HepG2 (cell line): ENCODE results near the gene MAPK13. TPM values are rescaled to one million over a fixed set of nuclear protein-coding genes. Genes with fewer than 3 reads are reported as not detected.
A peak's percentile ranks its signal among the peaks of the same experiment; 100 is the strongest.

ENCODE experiments used
- ATF7-NPFF ChIP-seq: sonication (generic); formaldehyde crosslinking; IDR thresholded peaks from 2 replicates; pipeline ENCODE4 v1.8.1; 2023; ENCODE audit warnings: mild to moderate bottlenecking, low read depth, missing genetic modification reagents, moderate library complexity
- BCL6 ChIP-seq: IDR thresholded peaks from 2 replicates; pipeline ENCODE4 v1.6.1; 2016; ENCODE audit warnings: missing genetic modification reagents, missing compliant biosample characterization
- CEBPB ChIP-seq: IDR thresholded peaks from 2 replicates; pipeline ENCODE4 v1.6.1; 2011; ENCODE audit warnings: low read depth, low read length, improper control_type of control experiment, borderline replicate concordance
- EEA1 ChIP-seq: sonication (generic); formaldehyde crosslinking; IDR thresholded peaks from 2 replicates; pipeline ENCODE4 v1.5.1; 2020; ENCODE audit warnings: mild to moderate bottlenecking, missing genetic modification reagents, borderline replicate concordance
- GABPA ChIP-seq, 2 experiments: IDR thresholded peaks; 2 replicates each; pipeline ENCODE4 v1.6.1; 2011 to 2016; ENCODE audit warnings: low read depth in 2 of 2, low read length in 1 of 2, missing biosample characterization in 1 of 2, missing genetic modification characterization in 1 of 2
- GABPB1 ChIP-seq: IDR thresholded peaks from 2 replicates; pipeline ENCODE4 v1.6.1; 2016; ENCODE audit warnings: mild to moderate bottlenecking, missing genetic modification reagents, moderate library complexity, missing compliant biosample characterization
- GTF3A ChIP-seq: sonication (generic); formaldehyde crosslinking; conservative IDR thresholded peaks from 2 replicates; pipeline ENCODE4 v1.4.0; 2020; ENCODE audit warnings: mild to moderate bottlenecking, missing genetic modification reagents
- IRF2 ChIP-seq: IDR thresholded peaks from 2 replicates; pipeline ENCODE4 v1.6.1; 2018; ENCODE audit warnings: missing genetic modification reagents, missing compliant biosample characterization
- ISL2 ChIP-seq: sonication (generic); formaldehyde crosslinking; IDR thresholded peaks from 2 replicates; pipeline ENCODE4 v1.5.0; 2020; ENCODE audit warnings: missing genetic modification reagents
- KLF6 ChIP-seq: IDR thresholded peaks from 2 replicates; pipeline ENCODE4 v1.8.0; 2016; ENCODE audit warnings: missing biosample characterization, missing genetic modification reagents
- MIER2 ChIP-seq: IDR thresholded peaks from 2 replicates; pipeline ENCODE4 v1.6.1; 2016; ENCODE audit warnings: missing biosample characterization, missing genetic modification reagents
- MIER3 ChIP-seq: IDR thresholded peaks from 2 replicates; pipeline ENCODE4 v1.6.1; 2016; ENCODE audit warnings: missing compliant biosample characterization, borderline replicate concordance
- SOX6 ChIP-seq, 2 experiments: fragments of 450-650 bp in 1 of 2; sonication (generic) in 1 of 2; formaldehyde crosslinking in 1 of 2; IDR thresholded peaks; 2 replicates each; pipeline versions ENCODE4 v1.4.0 to v1.6.1; 2017 to 2020; ENCODE audit warnings: antibody characterized with exemption in 1 of 2, mild to moderate bottlenecking in 1 of 2, missing genetic modification reagents in 1 of 2
- TARDBP ChIP-seq: sonication (generic); formaldehyde crosslinking; IDR thresholded peaks from 2 replicates; pipeline ENCODE4 v1.8.0; 2022; ENCODE audit warnings: mild to moderate bottlenecking, missing genetic modification reagents
- TEAD3 ChIP-seq: optimal IDR thresholded peaks from 2 replicates; pipeline ENCODE3; 2016; ENCODE audit warnings: borderline replicate concordance
- ZFP36L2 ChIP-seq: sonication (generic); formaldehyde crosslinking; IDR thresholded peaks from 2 replicates; pipeline ENCODE4 v1.4.0; 2020; ENCODE audit warnings: missing genetic modification reagents
- ZMYM2 ChIP-seq: sonication (generic); formaldehyde crosslinking; IDR thresholded peaks from 2 replicates; pipeline ENCODE4 v1.8.0; 2022; ENCODE audit warnings: mild to moderate bottlenecking, missing genetic modification reagents
- ZNF292 ChIP-seq: sonication (generic); formaldehyde crosslinking; IDR thresholded peaks from 2 replicates; pipeline ENCODE4 v1.8.1; 2022; ENCODE audit warnings: mild to moderate bottlenecking, low read depth, missing genetic modification reagents, borderline replicate concordance
- ZNF607 ChIP-seq: sonication (generic); formaldehyde crosslinking; IDR thresholded peaks from 2 replicates; pipeline ENCODE4 v1.5.1; 2020; ENCODE audit warnings: missing genetic modification reagents, mild to moderate bottlenecking, borderline replicate concordance
- ZNF747 ChIP-seq: sonication (generic); formaldehyde crosslinking; IDR thresholded peaks from 2 replicates; pipeline ENCODE4 v1.8.1; 2023; ENCODE audit warnings: missing genetic modification reagents, mild to moderate bottlenecking, borderline replicate concordance
- polyA plus RNA-seq, 8 experiments: library from polyadenylated mRNA; depleted of rRNA in 3 of 8; stranded (reverse) in 7 of 8; unstranded in 1 of 8; fragments of >200 nt; fragmentation: Illumina TruSeq in 4 of 8; extraction: Trizol in 4 of 8; gene quantifications; 2 replicates each; pipeline versions ENCODE4 v1.2.1 to v1.2.3, GENCODE V29; 2011 to 2016; ENCODE audit warnings: low read depth in 4 of 8, missing spikeins in 1 of 8, mixed read lengths in 1 of 8; ENCODE audit not compliant: insufficient read depth in 1 of 8
- total RNA-seq, 5 experiments: library from RNA; depleted of rRNA; stranded (reverse); fragments of >200 nt; fragmentation: Illumina TruSeq; extraction: Trizol; gene quantifications; 2 replicates each; pipeline ENCODE4 v1.2.3, GENCODE V29; 2016; ENCODE audit warnings: low read depth in 1 of 5
- TF ChIP-seq, protein P1 (sequence below): IDR thresholded peaks from 2 replicates; pipeline ENCODE4 v1.6.1; 2016; ENCODE audit warnings: mild to moderate bottlenecking
- TF ChIP-seq, protein P2 (sequence below): sonication (generic); formaldehyde crosslinking; IDR thresholded peaks from 2 replicates; pipeline ENCODE4 v1.5.0; 2020; ENCODE audit warnings: mild to moderate bottlenecking, missing genetic modification reagents, borderline replicate concordance
- TF ChIP-seq, protein P3 (sequence below): sonication (generic); formaldehyde crosslinking; IDR thresholded peaks from 2 replicates; pipeline ENCODE4 v1.4.0; 2020; ENCODE audit warnings: missing genetic modification reagents

The MAPK13 gene
- total and polyA plus RNA-seq, 2 of the 13 experiments (the other 11 are each of a cell fraction or from before 2014, with no cell fraction given): 12.7 to 43.4 TPM

DNA sequence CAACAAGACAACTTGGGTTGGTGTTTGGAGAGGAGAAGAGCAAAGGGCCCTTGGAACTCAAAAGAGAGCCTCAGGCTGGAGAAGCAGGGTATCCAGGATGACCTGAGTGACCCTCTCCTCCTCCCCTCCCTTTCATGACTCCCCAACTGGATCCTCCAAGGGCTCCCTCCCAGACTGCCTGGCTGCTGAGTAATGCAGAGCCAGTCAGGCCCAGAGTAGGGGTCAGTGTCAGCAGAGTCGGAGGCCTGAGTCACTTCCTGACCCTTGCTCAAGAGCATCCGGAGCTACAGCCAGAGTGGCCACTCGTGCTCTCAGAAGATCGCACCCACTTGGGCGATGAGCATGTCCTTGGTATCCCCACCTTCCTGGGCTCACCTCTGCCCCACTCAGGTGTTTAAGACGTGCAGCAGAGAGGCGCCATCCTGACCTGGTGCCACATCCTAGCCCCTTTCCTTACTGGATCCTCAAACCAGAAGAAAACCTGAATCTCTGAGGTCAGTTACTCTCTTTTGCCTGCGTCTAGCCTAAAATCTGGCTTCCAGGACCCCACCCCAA is 2.8 kb upstream of the MAPK13 start (continued):
- TF ChIP-seq, protein P1, sequence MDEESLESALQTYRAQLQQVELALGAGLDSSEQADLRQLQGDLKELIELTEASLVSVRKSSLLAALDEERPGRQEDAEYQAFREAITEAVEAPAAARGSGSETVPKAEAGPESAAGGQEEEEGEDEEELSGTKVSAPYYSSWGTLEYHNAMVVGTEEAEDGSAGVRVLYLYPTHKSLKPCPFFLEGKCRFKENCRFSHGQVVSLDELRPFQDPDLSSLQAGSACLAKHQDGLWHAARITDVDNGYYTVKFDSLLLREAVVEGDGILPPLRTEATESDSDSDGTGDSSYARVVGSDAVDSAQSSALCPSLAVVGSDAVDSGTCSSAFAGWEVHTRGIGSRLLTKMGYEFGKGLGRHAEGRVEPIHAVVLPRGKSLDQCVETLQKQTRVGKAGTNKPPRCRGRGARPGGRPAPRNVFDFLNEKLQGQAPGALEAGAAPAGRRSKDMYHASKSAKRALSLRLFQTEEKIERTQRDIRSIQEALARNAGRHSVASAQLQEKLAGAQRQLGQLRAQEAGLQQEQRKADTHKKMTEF (CRISPR knock-in tag): peak; percentile 72; the same call in 1 of the 2 replicates
- TF ChIP-seq, protein P2, sequence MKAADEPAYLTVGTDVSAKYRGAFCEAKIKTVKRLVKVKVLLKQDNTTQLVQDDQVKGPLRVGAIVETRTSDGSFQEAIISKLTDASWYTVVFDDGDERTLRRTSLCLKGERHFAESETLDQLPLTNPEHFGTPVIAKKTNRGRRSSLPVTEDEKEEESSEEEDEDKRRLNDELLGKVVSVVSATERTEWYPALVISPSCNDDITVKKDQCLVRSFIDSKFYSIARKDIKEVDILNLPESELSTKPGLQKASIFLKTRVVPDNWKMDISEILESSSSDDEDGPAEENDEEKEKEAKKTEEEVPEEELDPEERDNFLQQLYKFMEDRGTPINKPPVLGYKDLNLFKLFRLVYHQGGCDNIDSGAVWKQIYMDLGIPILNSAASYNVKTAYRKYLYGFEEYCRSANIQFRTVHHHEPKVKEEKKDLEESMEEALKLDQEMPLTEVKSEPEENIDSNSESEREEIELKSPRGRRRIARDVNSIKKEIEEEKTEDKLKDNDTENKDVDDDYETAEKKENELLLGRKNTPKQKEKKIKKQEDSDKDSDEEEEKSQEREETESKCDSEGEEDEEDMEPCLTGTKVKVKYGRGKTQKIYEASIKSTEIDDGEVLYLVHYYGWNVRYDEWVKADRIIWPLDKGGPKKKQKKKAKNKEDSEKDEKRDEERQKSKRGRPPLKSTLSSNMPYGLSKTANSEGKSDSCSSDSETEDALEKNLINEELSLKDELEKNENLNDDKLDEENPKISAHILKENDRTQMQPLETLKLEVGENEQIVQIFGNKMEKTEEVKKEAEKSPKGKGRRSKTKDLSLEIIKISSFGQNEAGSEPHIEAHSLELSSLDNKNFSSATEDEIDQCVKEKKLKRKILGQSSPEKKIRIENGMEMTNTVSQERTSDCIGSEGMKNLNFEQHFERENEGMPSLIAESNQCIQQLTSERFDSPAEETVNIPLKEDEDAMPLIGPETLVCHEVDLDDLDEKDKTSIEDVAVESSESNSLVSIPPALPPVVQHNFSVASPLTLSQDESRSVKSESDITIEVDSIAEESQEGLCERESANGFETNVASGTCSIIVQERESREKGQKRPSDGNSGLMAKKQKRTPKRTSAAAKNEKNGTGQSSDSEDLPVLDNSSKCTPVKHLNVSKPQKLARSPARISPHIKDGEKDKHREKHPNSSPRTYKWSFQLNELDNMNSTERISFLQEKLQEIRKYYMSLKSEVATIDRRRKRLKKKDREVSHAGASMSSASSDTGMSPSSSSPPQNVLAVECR (CRISPR knock-in tag): peak; percentile 41; the same call in 1 of the 2 replicates
- TF ChIP-seq MIER2 (CRISPR knock-in tag) (peak; percentile 18; the same call in 1 of the 2 replicates), TARDBP (CRISPR knock-in tag) (peak; percentile 54; the same call in 1 of the 2 replicates), ZNF607 (CRISPR knock-in tag) (peak; percentile 40; the same call in 1 of the 2 replicates), ZNF292 (peak; percentile 53; the same call in 1 of the 2 replicates), ATF7-NPFF (CRISPR knock-in tag) (0 out of 2 replicates have a peak, but pooled peaks have one; percentile 57), ISL2 (no peak), BCL6 (peak; percentile 48; the same call in 1 of the 2 replicates), ZFP36L2 (CRISPR knock-in tag) (no peak), IRF2 (CRISPR knock-in tag) (peak; percentile 71), ZMYM2 (CRISPR knock-in tag) (peak; percentile 81; the same call in 1 of the 2 replicates), EEA1 (CRISPR knock-in tag) (no peak), TEAD3 (peak; percentile 57), KLF6 (peak; percentile 76; the same call in 1 of the 2 replicates), SOX6 (IDR thresholded peaks at IDR 0.05) (no peak), SOX6 (CRISPR knock-in tag; IDR thresholded peaks at IDR 0.05) (peak; percentile 58), GABPB1 (CRISPR knock-in tag) (peak; percentile 75), GABPA (IDR thresholded peaks at IDR 0.05; ENCODE audit: low read depth, low read length) (no peak), GABPA (CRISPR knock-in tag; IDR thresholded peaks at IDR 0.05; ENCODE audit: low read depth) (peak; percentile 75), CEBPB (peak; percentile 88), GTF3A (no peak), ZNF747 (no peak; the same call in 1 of the 2 replicates), MIER3 (CRISPR knock-in tag) (0 out of 2 replicates have a peak, but pooled peaks have one; percentile 68)
- TF ChIP-seq, protein P3, sequence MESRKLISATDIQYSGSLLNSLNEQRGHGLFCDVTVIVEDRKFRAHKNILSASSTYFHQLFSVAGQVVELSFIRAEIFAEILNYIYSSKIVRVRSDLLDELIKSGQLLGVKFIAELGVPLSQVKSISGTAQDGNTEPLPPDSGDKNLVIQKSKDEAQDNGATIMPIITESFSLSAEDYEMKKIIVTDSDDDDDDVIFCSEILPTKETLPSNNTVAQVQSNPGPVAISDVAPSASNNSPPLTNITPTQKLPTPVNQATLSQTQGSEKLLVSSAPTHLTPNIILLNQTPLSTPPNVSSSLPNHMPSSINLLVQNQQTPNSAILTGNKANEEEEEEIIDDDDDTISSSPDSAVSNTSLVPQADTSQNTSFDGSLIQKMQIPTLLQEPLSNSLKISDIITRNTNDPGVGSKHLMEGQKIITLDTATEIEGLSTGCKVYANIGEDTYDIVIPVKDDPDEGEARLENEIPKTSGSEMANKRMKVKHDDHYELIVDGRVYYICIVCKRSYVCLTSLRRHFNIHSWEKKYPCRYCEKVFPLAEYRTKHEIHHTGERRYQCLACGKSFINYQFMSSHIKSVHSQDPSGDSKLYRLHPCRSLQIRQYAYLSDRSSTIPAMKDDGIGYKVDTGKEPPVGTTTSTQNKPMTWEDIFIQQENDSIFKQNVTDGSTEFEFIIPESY (CRISPR knock-in tag): peak; percentile 70
